Femur (tissue), 1 donor: ENCODE measurements around the gene NHS.

Source experiments
- DNase-seq: peaks from one replicate; pipeline ENCODE4 v3.0.0-alpha.2; 2017

Gene NHS

DNA sequence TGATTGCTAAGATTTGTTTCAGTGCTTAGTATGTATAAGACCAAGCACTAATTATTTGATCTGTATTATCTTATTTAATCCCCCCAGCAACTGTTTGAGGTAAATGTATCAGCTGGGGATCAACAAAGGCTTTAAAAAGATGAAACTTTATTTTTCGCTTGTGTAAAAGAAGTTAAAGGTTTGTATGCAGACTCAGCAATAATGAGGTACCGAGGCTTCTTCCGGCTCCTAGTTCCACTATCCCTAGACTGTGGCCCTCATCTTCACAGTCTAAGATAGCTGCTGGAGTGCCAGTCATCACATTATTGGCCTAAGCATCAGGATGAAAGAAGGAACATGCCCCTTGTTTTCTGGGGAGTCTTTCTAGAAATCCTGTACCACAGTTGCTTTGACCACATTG lies 256.6 kb downstream of the NHS start:
- DNase-seq = no peak

DNA sequence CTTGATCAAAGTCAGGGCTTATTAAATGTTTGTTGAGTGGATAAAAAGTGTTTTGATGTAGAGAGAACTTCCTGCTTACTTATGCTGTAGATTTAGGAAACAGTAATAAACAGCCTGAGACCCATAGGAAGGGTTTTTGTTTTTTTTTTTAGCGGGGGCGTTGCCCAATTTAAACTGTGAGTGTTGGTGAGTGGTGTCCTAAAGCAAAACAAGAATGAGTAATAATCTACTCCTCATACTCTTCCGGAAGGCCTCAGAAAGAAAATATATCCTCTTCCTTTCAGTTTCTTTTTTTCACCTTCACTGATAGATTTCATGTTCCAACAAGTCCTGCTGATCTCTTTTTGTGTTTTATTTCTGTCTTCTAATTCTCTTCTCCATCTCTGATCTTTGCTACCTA lies 257.9 kb downstream of the NHS start:
- DNase-seq = no peak

DNA sequence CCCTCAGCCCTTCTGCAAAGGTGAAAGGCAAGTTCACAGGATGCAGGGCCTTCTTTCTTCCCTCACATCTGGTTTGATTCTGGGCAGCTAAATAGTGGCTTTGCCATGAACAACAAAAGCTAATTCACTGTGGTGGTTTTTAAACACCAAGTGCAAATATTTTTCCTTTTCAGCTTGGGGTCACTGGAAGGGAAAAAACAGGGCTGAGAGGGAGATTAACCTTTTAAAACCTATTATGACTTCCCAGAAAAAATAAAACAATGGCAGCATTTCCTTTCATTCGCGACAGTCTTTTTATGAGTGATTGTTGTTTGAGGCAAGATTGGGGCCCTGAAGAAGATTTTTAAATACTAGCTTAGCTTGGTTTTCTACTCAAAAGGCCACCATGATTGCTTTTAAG lies 258.5 kb downstream of the NHS start:
- DNase-seq = no peak

DNA sequence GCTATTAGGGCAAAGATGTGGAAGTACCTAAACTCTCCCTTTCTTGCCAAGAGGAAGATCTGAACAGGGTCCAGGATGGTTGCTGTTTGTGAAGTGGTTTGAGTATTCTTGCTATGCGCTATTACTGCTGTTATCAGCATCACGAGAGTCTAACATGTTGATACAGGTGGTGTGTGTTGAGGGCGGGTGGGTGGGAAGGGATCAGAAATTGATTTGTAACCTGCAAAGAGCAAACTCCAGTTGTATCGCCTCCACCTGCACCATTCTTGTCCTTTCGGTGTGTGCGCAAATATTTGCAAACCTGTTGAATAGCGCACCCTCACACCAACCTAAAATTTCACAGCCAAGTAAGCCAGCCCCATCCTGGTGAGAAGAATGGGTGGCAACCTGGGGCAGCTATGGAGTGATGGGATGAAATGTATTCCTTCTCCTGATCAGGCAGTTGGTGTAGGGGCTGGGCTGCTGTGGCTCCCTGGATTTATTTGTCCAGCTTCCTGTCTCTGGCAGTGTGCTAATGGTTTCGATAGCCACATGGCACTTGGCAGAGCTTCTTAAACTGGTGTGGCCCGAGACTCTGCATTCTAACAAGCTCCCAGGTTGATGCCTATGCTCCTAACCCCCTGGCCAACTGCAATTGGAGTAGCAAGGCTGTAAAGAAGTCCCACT lies 259.7 kb downstream of the NHS start:
- DNase-seq = no peak

DNA sequence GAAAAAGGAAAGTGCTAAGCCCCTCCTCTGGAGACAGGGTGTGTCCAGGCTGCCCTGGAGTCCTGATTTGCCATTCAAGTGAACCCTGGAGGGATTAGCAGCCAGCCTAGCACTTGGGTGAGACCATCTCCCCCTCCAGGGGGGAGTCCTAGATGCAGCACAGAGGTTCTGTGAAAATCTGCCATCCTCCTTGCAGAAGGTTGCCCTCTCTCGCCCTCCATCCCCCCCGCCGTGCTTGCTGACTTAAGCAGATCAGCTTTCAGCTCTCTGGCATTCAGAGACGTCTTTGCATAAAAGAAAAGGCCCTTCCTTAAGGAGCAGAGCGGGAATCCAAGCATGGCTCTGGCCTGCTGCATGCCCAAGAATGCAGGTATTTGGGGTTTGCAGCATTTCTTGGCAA lies 260.2 kb downstream of the NHS start:
- no peak for DNase-seq

DNA sequence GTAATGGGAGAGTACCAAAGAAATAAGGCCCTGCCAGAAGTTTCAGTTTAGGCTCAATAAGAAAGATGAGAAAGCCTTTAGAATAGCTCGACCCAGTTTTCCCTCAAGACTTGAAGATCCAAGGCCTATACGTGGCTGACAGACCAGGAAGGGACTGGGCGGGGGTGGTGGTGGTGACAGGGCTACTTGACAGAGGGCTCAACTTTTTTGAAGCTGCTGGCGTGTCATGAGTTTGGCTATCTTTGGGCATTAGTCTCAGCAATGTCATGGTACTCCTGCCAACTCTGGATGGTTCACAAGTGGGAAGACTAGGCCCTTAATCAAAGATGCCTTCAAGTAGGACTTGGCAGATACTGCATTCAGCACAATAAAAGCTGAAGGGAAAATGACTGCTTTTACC lies 262.2 kb downstream of the NHS start:
- DNase-seq = no peak

DNA sequence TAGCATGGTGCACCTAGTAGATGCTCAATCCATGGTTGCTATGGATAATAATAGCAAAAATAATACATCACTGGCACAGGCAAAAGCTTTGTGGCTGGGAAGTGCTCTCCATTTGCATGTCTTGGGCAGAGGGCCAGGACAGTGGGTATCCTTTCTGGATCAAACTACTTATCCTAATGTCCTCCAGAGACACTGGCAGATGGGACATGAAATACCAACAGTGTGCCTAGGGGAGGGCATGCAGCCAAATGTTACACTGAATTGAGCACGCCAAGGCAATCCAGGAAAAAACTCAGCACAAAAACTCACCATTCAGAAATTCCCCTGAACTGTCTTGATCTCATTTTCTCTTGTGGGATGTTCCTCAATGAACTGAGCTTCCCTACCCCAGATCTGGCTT lies 263.7 kb downstream of the NHS start:
- DNase-seq = no peak

DNA sequence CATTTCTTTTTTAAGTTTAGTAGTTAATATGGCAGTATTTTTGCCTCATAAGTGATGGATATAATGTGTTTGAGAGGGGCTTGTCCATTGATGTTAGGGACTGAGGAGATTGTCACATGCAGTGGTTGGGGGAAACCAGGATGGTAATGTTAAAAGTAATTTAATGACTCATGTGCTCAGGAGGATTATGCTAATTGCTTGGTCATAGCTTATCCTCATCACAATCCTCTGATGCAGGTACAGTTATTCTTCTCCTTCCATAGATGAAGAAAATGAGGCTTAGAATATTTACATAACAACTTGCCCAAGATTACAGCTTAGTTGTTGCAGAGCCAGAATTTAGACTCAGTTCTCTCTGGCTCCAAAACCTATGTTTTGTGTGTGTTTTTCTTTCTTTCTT lies 267.9 kb downstream of the NHS start:
- no peak for DNase-seq

DNA sequence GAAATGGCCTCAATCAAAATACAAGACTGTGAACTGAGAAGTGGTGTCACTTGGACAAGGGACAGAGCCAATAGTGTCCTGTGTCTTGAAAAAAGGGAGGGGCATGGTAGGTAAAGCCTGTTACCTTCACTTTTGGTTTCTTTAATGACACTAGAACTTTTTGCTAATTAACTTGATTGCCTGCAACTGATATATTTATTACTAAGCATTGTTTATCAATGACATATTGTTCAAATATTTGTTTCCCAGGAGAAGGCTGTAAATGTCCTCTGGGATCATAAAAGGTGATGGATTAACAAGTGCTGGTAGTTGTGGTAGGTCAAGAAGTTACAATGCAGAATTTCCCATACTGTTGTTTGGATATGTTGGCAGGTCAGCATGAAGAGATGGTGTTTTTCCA lies 268.5 kb downstream of the NHS start:
- no peak for DNase-seq

DNA sequence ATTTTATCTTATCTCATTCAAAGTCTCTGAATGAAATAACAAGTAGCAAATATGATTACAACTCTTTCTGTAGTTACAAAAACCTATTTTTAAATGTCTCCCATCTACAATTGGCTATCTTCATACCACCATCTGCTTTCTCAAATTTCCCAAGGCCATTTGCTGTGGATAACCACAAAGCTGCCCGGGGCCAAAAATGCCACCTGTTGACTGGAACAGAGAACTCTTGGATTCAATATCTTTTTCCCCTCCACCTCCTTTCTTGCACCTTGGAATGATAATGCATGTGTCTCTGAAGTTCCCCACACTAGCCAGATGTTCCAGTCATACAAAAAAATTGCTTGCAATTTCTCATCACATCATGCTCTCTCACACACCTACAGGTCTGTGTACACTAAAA lies 269.0 kb downstream of the NHS start:
- no peak for DNase-seq

DNA sequence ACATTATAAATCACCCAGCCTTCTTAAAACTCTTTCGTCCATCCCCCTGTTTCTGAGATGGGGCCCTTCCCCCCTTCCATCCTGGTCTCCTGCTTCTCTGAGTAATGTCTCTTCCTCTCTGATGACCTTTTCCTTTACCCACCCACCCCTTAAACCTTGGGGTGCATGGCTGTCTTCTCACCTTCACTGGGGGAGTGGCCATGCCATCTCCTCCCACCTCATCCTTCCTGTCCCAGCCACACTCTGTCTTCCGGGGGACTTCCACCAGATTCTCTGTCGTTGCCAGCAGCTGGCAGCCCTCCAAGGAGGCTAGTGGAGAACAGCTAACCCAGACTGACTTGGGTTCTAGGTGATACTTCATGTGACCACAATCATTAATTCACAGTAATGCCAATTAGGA lies 279.1 kb downstream of the NHS start:
- no peak for DNase-seq

DNA sequence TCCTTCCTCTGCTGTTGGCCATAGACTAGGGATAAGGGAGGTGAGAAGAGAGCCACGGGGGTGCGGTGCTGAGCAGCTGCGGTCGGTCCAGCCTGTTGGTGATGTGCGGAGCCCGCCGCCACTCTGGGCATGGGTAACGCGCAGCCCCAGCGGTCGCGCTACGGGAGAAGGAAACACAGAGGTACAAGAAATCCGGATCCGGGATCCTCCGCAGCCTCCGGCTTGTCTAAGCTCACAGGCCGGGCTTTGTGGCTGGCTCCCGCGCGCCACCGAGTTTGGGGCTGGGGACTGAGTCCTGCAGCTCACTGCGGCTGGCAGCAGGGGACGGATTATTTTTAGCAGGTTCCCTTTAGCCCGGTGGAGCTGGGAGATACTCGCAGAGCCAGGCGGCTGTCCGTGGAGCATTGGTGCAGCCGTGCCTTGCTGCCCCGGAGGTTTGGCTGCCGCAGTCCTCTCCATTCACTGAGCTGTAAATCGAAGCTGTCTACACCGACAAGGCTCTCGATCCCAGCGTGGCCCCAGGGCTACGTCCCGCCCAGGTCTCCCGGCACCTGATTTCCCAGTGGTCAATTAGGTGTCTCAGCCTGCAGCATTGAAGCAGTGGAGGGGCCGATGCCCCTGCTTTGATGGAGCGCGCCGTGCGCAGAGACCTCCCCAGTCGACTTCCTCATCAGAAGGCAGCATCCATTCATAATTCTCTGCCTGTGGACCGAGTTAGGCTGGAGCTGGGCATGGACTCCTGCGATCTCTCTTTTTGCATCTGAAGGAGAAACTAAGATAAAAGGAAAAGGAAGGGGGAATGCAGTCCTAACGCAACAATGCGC lies 280.4 kb downstream of the NHS start:
- no peak for DNase-seq

DNA sequence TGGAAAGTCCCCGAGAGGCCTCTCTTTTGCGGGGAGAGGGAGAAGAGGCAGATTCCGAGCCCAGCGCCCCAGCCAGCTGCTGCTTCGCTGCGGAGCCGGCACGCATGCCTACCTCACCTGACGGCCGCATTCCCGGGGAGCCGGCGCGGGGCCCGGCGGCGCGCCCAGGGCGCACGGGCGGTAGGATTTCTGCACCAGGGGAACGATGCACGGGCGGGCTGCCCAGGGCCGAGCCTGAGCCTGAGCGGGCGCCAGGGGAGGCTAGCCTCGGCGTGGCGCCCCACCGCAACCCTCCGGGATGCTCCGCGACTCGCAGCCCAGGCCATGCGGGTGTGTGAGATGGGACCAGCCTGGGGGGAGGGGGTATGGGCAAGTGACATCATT lies 281.0 kb downstream of the NHS start:
- no peak for DNase-seq

DNA sequence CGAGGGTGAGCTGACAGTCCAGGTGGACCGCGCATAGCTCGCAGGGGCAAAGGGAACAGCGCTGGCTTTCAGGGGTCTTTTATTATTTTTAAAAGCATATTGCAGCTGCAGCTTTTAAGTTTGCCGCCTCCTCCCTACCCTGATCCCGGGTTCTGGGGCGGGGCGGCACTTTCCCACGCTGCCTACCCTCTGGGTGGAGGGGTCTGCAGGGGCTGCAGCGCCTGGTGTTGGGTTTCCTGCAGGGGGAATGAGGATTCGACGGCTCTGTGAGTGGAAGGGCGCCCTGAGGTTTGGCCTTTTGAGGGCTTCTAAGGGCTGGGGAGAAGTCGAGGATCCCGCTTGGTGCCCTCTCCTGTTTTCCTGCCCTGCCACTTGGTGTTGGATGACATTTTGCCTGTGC lies 281.6 kb downstream of the NHS start:
- no peak for DNase-seq

DNA sequence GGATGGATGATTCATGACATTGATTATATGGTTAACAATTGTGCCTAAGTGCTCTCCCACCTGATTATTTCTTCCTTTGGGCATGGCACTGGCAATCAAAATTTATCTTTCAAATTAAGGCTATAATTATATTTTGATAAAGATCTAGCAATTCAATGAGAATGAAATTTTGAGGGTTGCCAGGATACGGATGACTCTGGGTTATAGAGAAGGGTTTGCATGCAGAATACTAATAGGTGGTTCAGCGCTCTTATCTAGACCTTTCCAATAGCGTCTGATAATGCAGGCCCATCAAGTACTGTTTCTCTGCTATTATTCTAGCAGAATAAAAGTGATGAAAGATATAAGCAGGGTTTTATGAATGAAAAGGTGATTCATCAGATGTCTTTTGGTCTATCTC lies 287.4 kb downstream of the NHS start:
- no peak for DNase-seq

DNA sequence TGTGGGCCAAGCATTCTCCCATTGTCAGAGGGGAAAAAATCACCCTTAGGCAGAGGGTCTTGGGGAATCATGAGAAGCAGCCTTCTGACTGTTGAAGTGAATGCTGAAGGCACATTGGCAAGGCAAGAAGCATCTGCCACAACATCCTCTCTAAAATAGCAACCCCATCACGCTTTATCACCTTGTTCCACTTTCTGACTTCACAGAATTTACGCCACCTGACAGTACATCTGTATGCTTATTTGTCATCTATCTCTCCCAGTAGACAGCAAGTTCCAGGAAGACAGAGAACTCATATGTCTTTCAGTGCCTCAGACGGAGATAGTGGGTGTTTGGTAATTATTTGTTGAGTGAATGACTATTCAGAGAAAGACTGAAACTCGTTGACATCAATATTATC lies 293.9 kb downstream of the NHS start:
- no peak for DNase-seq

DNA sequence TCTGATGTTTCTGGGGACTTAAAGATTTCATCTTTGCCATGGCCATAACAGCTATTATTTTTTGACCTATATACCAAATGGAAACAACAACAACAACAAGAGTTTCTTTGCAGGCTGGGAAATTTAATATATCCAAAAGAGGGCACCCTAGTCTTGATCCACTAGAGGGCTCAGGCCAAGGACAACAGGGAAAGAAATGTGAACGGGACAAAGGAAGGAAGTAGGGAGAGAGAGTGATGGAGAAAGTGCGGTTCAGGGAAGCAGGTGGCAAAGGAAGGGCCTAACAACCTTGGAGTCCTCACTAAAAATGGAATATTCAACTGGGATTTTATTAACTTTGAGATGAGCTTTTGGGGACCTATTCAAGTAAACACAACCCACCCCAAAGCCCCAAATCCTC lies 294.5 kb downstream of the NHS start:
- DNase-seq = no peak

DNA sequence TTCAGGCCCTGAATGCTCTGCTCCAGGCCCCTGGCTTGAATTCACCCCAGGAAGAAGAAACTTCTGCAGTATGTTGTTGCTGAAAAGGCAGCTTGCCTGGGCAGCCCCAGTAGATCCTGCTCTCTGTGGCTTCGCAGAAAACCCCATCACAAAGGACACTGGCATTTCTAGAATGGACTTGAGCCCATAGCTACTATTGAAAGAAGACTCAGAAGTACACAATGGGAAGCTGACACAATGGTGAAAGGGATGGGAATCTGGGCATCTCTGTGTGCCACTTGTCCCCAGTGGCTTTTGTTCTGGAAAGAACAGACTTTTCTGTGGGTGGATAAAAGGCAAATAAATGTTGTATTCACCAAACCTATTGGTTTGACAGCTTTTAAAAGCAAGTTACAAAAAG lies 294.9 kb downstream of the NHS start:
- no peak for DNase-seq

DNA sequence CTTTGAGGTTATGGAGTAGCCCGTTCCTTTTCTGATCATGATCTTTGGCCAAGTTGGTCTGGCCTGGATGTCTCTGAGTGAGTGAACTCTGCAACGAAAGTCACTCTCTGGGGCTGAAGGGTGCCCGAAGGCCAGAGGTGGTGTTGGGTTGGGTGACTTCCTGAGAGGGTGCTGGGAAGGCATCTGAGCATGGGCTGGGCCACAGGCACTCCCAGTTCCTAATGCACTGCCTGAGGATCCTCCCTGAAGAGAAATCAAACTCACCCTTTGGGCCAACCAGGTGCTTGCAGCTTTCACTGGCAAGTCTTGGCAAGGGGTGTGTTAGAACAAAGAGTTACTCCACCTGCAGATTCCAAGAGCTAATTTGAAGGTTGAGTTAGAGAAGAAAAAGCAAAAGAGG lies 295.9 kb downstream of the NHS start:
- DNase-seq = no peak

DNA sequence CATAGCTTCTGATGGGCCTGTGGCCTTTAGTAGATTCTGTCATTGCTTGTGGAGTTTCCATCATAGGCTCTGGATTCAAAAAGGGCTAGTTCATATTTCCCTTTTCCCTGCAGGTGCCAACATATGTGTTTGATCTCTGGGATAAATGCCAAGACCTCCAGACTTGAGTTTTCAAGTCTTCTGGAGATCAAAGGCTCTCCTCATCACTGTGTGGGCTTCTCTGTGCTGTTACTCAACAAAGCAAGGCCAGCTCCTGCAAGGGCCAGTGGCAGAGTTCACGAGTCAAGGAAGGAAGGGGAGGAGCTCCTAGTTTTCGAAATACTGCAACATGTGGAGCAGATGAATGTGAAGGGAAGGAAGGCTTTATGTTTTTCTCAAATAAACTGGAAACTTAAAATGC lies 299.6 kb downstream of the NHS start:
- no peak for DNase-seq

DNA sequence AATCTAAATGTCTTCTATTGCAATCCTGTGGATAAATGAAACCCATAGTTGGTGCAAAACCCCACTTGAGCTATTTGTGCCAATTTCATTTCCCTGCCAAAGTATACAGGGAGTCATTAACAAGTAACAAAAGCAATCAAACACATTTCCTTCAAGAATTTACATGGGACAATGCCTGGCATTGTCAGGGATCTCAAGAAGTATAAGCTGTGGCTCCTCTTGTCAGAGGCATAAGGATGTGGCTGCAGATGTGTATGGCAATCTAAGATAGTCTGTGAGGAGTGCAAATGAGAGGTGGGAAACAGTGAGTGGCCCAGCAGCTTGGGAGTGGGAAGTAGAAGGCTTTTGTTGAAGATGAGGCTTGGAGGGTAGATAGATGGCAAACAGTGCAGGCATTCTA lies 304.3 kb downstream of the NHS start:
- no peak for DNase-seq

DNA sequence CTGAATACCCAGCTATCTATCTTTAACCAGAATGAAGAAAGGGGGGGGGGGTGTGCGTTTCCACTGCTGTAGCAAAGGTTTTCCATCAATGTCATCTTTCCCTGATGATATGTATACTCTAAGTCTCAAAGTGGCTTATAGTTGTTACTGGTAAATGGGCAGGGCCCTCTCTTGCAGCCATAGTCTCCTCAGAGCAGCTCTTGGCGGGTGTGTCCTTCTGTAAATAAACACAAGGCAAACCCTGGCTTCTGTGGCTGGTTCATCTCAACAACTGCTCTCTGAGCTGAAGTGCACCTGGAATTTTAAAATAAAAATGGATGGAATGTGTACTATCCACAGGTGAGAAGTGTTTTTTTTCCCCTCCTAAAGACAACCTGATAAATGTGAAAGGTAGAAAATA lies 304.8 kb downstream of the NHS start:
- DNase-seq = no peak

DNA sequence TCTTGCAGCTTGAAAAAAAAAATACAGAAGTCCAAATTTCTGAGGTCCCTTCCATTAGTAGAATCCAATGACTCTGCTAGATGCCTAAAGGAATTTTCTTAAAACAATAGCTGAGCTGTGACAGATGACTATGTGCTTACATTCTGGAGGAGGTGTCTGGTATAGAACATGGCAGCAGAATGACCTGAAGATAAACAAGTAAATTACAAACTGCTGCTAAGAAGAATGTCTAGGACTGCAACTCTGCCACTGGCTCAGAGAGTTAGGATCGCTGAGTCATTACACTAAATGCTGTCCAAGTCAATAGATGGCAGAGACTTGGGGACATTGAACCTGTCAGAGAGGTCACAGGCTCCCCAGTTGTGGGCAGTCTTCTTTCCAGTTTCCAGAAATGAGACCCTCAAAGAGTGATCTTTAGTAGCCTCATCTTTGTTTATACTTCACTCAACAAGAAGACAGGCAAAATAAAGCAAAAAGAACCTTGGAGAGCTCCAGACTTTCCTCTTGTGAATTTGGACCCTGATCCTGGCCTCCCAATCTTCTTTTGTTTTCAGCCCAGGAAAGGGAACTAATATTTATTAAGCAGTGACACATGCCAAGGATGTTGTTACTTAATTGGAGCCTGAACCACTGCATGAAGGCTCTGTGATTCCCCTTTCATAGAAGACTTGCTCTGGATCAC lies 305.9 kb downstream of the NHS start:
- DNase-seq = no peak

DNA sequence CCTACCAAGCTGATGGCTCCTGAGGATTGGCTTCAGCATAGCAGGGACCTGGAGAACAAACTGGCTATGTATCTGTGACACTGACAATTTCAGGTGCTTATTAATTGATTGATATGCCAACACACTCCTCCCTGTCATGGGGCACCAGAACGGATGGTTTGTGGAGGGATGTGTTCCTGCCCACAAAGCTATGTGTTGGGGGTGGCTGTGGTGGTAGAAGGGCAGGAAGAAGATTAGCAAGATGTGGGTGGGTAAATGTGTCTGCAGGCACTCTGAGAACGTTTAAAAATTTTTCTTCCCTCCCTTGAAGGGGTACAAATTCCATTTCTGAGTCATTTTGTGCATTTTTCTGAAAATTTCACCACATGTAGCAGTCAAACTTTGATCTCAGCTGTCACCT lies 307.3 kb downstream of the NHS start:
- DNase-seq = no peak
